CD4-positive, alpha-beta T cell treated with Interleukin-21 for 1 hour (primary cell): ENCODE results near the gene TGFA.

Source experiments
- DNase-seq: peaks from one replicate; pipeline ENCODE4 v3.0.0-alpha.2; 2020

TGFA gene

DNA sequence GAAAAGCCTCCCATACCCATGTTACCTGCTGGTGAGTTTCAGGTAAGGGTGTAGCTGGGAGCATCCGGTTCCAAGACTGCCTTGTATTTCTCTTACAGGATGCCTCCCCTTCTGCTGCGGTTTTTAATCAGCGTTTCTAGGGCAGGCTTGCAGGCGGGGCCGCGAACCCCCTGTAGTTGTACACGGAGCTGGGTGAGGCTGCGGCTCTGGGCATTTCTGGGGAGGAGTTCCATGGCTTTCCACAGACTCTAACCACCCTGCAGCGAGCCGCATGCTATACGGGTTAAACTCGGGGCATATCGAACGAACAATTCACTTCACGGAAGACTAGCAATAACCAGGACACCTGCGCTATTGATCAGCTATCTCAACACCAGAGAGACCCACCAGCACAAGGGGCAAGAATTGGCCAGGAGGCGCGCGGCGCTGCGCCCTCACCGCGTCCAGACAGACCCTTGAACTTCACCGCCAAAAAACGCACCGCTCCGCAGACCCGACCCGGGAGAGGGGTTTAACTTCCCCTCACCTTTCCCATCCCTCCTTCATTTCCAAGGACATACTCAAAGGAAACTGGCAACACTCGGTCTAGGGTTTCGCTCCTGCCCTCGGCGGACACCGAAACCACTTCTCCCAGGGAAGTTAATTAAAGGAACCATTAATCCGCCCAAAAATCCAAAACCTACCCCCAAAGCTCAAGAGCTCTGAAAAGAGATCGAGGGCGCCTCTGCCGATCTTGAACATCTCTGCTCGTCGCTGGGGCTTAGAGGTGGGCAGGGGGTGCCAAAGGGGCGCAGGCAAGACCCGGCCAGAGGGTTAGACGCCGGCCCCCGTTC lies 909 bp downstream of the TGFA start:
- peak; percentile 22 for DNase-seq

DNA sequence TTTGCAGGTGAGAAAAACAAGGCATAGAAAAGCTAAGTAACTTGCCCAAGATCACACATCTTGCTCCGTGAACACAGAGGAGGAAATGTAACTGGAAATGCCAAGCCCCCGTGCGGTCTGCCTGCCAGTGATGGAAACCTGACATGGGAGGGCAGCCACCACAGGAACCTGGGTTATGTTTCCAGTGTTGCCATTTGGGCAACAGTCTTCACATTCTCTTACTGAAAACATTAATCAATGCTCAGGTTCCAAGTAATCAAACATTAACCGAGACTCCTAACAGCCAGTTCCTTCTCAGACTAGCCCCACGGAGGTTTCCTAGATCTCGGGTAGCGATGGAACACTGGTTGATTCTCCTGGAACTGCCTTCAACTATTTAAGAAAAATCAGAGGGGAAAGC lies 2.5 kb downstream of the TGFA start:
- no peak for DNase-seq

DNA sequence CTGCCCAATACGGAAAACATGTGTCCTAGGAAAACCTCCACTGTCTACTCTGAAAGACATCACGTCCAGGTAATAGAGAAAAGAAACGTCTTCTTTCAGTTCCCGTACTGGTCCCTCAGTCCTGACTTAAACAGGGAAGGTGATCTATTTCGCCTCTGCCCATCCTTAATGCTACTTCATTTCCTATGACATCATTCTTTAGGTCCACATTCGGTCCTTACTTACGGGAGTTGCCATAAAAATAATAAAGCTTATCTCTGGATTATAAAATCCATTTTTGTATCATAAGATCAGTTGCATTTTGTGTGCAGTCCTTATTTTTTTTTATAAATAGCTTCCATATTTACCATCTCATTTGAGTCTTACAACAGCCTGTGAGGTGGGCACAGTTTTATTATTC lies 3.7 kb downstream of the TGFA start:
- no peak for DNase-seq

DNA sequence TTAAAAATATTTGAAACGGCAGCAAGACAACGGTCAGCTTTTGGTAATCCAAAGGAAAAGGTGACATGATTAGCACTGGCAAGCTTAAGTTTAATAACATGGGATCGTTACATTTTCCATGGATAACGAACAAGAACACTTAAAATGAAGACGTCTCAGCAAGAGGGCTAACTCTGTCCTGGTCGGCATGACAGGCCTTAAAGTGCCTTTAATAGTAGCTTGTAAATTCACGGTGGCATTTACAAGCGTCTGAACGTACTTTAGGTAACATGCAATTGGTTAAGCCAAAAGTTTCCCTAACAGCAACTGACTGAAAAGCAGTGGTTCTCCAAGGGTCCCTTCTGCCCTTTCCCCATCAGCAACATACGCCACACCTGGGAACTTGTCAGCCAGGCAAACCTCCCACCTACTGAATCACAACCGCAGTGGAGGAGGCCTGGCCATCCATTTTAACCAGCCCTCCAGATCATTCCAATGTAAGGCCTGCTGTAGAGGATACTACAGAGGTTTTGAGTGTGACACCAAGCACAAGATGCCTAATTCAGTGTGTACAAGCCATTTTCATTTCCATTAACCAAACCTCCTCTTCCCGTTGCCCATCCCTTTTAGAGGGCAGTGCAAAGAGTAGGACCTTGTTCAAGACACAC lies 4.4 kb downstream of the TGFA start:
- no peak for DNase-seq

GRCh38 chr2:70548233-70548632 lies 5.4 kb downstream of the TGFA start:
- DNase-seq: no peak

GRCh38 chr2:70546885-70547284 lies 6.7 kb downstream of the TGFA start:
- no peak for DNase-seq

GRCh38 chr2:70546376-70546775 lies 7.2 kb downstream of the TGFA start:
- no peak for DNase-seq

- DNase-seq: no peak
These were observed 12.1 kb downstream of the TGFA start for GRCh38 chr2:70541481-70542020.

GRCh38 chr2:70537840-70538239 lies 15.8 kb downstream of the TGFA start:
- no peak for DNase-seq

DNA sequence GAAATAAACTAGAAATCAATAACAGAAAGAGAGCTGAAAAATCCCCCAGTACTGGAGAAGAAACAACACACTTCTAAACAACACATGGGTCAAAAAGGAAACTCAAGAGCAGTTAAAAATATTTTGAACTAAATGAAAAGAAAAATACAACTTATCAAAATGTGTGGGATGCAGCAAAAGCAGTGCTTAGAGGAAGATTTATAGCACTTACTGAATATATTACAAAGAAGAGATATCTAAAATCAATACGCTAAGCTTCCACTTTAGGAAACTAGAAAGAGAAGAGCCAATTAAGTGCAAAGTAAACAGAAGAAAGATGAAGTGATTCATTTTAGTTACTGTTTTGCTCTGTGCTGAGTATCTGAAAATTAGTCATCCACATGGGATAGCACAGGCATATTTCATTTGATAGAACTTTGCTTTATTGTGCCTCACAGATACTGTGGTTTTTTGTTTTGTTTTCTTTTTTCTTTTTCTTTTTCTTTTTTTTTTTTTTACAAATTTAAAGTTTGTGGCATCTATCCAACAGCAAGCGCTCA lies 17.0 kb downstream of the TGFA start:
- no peak for DNase-seq

GRCh38 chr2:70535573-70535972 lies 18.1 kb downstream of the TGFA start:
- DNase-seq: no peak

DNA sequence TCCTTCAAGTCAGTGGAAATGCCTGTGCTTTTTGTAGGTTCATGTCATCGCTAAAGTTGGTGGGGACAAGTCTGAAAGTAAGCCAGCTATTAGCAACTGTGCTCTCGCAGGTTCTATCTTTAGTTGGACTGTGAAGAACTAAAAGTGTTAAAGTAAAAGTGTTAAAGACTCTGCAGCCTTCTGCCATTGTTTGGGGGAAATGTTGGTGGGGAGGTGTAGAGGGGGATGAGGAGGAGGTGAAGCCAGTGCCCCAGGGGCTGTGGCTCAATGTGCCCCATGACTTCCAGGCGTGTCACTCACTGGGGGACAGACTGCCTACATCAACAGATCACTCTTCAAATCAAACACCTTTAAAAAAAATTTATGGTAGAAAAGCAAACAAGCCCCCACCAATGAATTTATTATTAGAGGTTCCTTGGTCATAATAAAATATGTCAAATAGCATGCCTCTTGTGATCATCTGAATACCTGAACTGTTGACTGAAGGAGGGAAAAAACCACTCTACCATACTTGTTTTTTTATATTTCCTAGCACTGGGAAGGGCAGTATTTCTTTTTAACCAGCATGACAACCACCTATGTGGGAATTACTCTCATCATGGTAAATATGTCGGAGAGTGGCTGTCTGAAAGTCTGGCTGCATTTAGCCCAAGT lies 19.3 kb downstream of the TGFA start:
- DNase-seq: no peak

GRCh38 chr2:70532244-70532935 lies 21.2 kb downstream of the TGFA start:
- no peak for DNase-seq

DNA sequence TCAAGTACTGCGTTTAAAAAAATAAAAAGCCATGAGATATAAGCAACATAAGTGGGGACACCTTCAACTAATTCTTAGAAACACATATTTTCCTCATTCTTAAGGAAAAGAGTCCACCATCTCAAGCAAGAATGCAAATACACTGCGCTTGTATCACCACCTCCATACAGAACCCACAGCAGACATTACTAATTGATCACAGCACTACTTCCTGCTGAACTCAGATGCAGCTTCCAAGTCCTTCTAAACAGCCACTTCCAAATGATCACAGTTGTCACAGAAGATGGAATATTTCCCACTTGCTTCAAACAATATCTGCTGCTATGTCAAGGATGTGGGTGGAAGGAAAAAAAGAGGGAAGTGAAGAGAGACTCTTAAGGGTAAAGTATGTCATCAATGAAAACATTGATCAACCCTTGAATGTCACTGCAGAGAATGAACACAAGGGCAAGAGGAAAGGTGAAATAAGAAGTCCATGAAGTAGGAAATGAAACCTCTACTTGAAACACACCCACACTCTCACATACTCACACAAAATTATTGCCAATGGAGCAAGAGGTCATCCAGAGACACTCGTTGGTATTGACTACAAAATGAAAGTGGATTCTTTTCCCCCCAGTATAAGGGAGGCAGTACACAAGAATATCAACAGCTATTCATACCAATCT lies 22.1 kb downstream of the TGFA start:
- no peak for DNase-seq

GRCh38 chr2:70529610-70530009 lies 24.0 kb downstream of the TGFA start:
- no peak for DNase-seq

- no peak for DNase-seq
These were observed 24.7 kb downstream of the TGFA start for GRCh38 chr2:70528929-70529328.

- DNase-seq: no peak
These were observed 25.4 kb downstream of the TGFA start for GRCh38 chr2:70528276-70528675.

DNA sequence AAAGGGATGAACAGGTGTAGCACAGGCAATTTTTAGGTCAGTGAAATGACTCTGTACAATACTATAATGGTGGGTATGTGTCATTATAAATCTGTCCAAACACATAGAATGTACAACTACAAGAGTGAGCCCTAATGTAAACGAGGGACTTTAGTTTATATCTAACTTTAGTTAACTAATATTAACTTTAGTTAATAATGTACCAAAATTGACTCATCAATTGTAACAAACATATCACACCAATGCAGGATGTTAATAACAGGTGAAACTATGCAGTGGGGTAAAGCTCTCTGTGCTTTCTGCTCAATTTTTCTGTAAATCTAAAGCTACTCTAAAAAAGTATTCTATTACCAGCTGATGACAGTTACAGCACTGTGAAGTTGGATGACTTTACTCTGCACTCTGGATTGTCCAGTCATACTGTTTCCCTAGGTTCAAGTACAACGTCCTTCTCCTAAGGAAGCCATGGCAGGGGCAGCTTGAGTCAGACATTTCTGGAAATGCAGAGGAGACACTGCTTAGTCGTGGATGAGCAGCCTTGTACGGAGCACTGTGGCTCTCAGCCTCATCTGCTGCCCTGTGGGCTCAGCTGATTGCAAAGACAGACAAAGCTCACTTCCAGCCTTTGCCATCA lies 26.1 kb downstream of the TGFA start:
- no peak for DNase-seq

- no peak for DNase-seq
These were observed 27.5 kb downstream of the TGFA start for GRCh38 chr2:70526126-70526525.

DNA sequence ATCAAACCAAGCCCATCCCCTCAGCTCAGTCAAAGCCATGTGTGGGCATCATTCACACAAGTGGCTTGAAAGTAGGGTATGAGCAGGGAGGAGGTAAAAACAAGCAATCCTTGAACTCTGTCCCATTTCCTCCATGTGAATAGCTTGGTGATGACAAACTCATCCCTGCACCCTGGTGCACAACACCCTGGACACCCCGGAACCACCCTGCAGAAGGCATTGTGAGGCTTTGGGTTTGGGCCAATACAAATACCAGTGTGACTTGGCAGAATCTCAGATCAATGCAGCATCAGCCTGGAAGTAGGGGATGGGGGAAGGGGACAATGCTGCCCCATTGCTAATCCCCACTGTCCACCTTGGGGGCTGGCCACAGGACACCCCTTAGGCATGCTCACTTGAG lies 28.6 kb downstream of the TGFA start:
- no peak for DNase-seq
